OCI-LY7 (cell line): ENCODE data around the gene PHF20.

Experiments used
- EZH2phosphoT487 ChIP-seq: fragments of 200-600 bp; sonication (generic); IDR thresholded peaks from 2 replicates; pipeline ENCODE4 v1.6.1; 2018; ENCODE audit warnings: low read depth, borderline replicate concordance, mild to moderate bottlenecking, mixed run types, antibody characterized with exemption, low read length, moderate library complexity, mixed read lengths
- TF ChIP-seq, protein P1 (sequence below): fragments of 200-600 bp; sonication (generic); conservative IDR thresholded peaks from 2 replicates; pipeline ENCODE4 v1.5.1; 2014; ENCODE audit warnings: mild to moderate bottlenecking, antibody characterized with exemption, low read length, moderate library complexity, mixed read lengths

DNA sequence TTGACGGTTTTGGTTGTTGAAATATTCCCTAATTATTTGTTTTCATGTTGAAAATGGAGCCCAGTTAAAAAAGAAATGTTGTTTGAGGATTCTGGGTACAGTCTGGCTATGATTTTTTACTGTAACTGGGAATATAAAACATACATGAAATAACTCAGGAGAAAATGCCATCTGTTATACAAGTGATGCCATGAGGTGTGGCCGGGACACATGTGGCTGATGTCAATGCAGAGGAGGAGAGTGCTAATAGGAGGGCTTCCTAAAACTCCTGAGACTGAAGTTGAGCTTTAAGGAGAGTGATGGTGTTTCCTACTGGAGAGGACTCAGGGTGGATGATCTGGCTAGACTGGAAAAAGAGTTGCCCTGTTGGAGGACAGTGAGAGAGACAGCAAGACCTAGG is 169.8 kb downstream of the PHF20 start:
- TF ChIP-seq, protein P1, sequence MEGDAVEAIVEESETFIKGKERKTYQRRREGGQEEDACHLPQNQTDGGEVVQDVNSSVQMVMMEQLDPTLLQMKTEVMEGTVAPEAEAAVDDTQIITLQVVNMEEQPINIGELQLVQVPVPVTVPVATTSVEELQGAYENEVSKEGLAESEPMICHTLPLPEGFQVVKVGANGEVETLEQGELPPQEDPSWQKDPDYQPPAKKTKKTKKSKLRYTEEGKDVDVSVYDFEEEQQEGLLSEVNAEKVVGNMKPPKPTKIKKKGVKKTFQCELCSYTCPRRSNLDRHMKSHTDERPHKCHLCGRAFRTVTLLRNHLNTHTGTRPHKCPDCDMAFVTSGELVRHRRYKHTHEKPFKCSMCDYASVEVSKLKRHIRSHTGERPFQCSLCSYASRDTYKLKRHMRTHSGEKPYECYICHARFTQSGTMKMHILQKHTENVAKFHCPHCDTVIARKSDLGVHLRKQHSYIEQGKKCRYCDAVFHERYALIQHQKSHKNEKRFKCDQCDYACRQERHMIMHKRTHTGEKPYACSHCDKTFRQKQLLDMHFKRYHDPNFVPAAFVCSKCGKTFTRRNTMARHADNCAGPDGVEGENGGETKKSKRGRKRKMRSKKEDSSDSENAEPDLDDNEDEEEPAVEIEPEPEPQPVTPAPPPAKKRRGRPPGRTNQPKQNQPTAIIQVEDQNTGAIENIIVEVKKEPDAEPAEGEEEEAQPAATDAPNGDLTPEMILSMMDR, result no peak
- no peak for TF ChIP-seq EZH2phosphoT487
